ENCODE results near the gene MBD3. TPM values are rescaled to one million over a fixed set of nuclear protein-coding genes. Genes with fewer than 3 reads are reported as not detected.

Gene MBD3
- total and polyA plus RNA-seq, 10 donors, result 57.4 to 177 (median 75.6) TPM

DNA sequence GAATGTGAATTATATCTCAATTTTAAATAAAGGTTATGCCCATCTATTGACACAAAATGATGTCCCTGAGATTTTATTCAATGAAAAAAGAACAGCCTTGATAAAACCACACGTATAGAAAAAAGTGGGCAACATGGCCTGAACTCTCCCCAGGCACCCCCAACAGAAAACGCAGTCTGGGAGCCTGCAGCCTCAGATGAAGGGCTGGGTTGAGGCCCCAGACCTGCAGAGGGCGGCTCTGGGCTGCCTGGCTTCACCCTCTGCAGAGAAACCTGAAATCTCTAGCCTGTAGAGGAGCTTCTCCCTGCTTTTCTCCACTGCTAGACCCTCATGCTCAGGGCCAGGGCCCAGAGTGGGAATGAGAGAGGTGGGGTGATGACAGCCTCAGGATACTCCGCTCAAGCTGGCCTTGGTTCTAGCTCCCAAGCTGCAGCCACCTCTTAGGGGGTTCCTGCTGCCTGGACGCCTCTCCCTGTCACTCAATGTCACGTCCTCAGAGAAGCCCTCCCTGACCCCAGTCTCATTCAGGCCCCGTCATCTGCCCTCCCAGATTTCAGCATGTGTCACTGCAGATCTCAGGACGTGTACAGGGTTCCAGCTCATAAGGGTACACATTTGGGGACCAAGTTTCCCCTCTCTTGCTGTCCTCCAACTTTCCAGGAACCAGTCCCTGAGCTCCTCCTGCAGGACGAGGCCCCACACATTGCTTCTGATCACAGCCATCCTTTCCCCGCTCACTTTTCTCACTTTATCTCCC is 1.8 kb downstream of the MBD3 start:
- no peak for DNase-seq
- Histone ChIP-seq H3K9me3 (no peaks in the 10 kb centered on the region), H3K4me1 (peaks cover 12 to 62% (median 36%) of the 10 kb centered on the region in 6 donors), H3K4me3 (peak overlapping the region in 6 of 8 donors; percentile 61 to 93 (median 76)), H3K27me3 (replicated peaks in 1 of 7) (no peaks in the 10 kb centered on the region), H3K27ac (peak overlapping the region in 5 of 8 donors; percentile 20 to 100 (median 97)), H3K36me3 (peaks cover 0 to 18% (median 3%) of the 10 kb centered on the region in 6 donors)
- 17 to 20% (median 17%) methylated on average over 10 of the region's 10 CpGs for WGBS, 5 donors
- intact Hi-C loops (cut with DNase I; ENCODE audit: low total_unique reads), result no loop called here
- TF ChIP-seq POLR2AphosphoS5 (IDR thresholded peaks at IDR 0.05) (no peak), CTCF (IDR thresholded peaks at IDR 0.05 in 8 of 11, conservative IDR thresholded peaks at IDR 0.05 in 3 of 11) (peak in 3 of 11 experiments; percentile 10 to 33 (median 26))

GRCh38 chr19:1587872-1588271 is 4.8 kb downstream of the MBD3 start:
- intact Hi-C loops (cut with DNase I; ENCODE audit: low total_unique reads), result no loop called here
- Histone ChIP-seq H3K9me3 (no peaks in the 10 kb centered on the region), H3K27ac (no peak overlapping the region), H3K4me3 (no peak overlapping the region), H3K4me1 (peaks cover 12 to 56% (median 28%) of the 10 kb centered on the region in 6 donors), H3K36me3 (peaks cover 0 to 34% (median 19%) of the 10 kb centered on the region in 6 donors), H3K27me3 (replicated peaks in 1 of 7) (no peaks in the 10 kb centered on the region)
- DNase-seq, result no peak
- no peak for TF ChIP-seq CTCF (IDR thresholded peaks at IDR 0.05 in 8 of 11, conservative IDR thresholded peaks at IDR 0.05 in 3 of 11)
- 56 to 82% (median 74%) methylated on average over 9 of the region's 9 CpGs for WGBS, 5 donors

- no peaks in the 10 kb centered on the region for H3K27me3 ChIP-seq (replicated peaks in 1 of 7)
- peaks cover 0 to 46% (median 16%) of the 10 kb centered on the region in 6 donors for H3K4me1 ChIP-seq
- WGBS, 5 donors, result 91 to 97% (median 94%) methylated on average over 12 to 13 of the region's 13 CpGs
- H3K4me3 ChIP-seq, result no peak overlapping the region
- H3K36me3 ChIP-seq, result peaks cover 0 to 60% (median 45%) of the 10 kb centered on the region in 6 donors
- H3K9me3 ChIP-seq, result no peaks in the 10 kb centered on the region
- intact Hi-C loops (cut with DNase I; ENCODE audit: low total_unique reads), result no loop called here
- DNase-seq, result no peak
- TF ChIP-seq POLR2A (IDR thresholded peaks at IDR 0.05) (no peak), CTCF (IDR thresholded peaks at IDR 0.05 in 8 of 11, conservative IDR thresholded peaks at IDR 0.05 in 3 of 11) (no peak)
- no peak overlapping the region for H3K27ac ChIP-seq
Observed at GRCh38 chr19:1585243-1585580, 7.5 kb downstream of the MBD3 start.

DNA sequence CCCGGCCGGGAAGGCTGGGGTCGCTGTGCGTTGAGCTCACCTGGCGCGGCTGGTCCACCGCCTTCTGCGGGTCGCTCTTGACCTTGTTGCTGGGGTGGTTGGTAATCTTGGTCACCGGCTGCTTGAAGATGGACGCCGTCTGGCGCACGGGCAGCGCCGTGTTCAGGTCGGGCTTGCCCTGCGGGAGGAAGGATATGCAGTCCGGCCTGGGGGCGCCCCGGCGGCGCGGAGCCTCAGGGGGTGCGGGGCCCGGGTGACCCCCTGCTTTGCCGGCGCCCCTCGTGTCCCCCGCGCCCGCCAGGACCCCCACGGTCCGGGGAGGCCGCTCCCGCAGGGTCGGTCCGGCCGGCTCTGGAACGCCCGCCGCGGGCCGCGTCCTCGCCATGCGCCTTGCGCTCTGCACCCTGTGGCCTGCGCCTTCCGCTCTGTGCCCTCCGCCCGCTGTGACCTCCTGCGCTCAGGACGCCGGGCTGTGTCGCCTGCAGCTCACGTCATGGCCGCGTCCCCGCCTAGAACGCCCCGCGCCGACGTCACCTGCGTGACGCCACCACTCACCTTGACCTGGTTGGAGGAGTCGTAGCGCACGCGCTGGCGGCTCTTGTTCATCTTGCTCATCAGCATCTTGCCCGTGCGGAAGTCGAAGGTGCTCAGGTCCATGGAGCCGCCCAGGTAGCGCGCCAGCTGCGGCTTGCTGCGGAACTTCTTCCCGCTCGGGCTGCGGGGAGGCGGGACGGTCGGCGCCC is 8.0 kb downstream of the MBD3 start:
- Histone ChIP-seq H3K36me3 (peaks cover 0 to 66% (median 50%) of the 10 kb centered on the region in 6 donors), H3K9me3 (no peaks in the 10 kb centered on the region), H3K27me3 (replicated peaks in 1 of 7) (no peaks in the 10 kb centered on the region), H3K4me1 (peaks cover 0 to 46% (median 13%) of the 10 kb centered on the region in 6 donors), H3K4me3 (no peak overlapping the region), H3K27ac (no peak overlapping the region)
- WGBS, 5 donors, result 94 to 98% (median 96%) methylated on average over 36 to 87 of the region's 87 CpGs
- TF ChIP-seq POLR2A (IDR thresholded peaks at IDR 0.05), result no peak
- peak in 2 of 3 donors; percentile 40 to 41 for TF ChIP-seq POLR2AphosphoS5 (IDR thresholded peaks at IDR 0.05)
- DNase-seq, result no peak
- intact Hi-C loops (cut with DNase I; ENCODE audit: low total_unique reads), result no loop called here

Measured in spleen (tissue), 11 donors.